Gastrocnemius medialis (tissue), 4 donors: Measurements from ENCODE around the gene MLLT10. TPM values are rescaled to one million over a fixed set of nuclear protein-coding genes. Genes with fewer than 3 reads are reported as not detected.

Experiments used
- ATAC-seq, 2 donors: fragments of 150-250 bp; one replicate each; pipeline ENCODE4 v1.9.1; 2016
- DNase-seq, 2 donors: peaks; one replicate each; pipeline ENCODE4 v3.0.0-alpha.2; 2019
- H3K27ac ChIP-seq, 4 donors: fragments of 200-600 bp; sonication (generic); 1 replicate in 1 of 4; 2 replicates in 3 of 4; pipeline ENCODE4 v1.5.1; 2016 to 2018; ENCODE audit warnings: mild to moderate bottlenecking in 2 of 4, moderate library complexity in 1 of 4
- H3K27me3 ChIP-seq, 3 donors: fragments of 200-600 bp; sonication (generic) in 2 of 3; 1 replicate in 1 of 3; 2 replicates in 2 of 3; pipeline versions ENCODE4 v1.5.1 to v1.6.0; 2016 to 2019; ENCODE audit warnings: mild to moderate bottlenecking in 1 of 3, moderate library complexity in 1 of 3
- H3K36me3 ChIP-seq, 2 donors: fragments of 200-600 bp; sonication (generic) in 1 of 2; one replicate each; pipeline ENCODE4 v1.5.1; 2017 to 2018
- H3K4me1 ChIP-seq, 2 donors: fragments of 200-600 bp; sonication (generic) in 1 of 2; one replicate each; pipeline ENCODE4 v1.5.1; 2016 to 2017; ENCODE audit warnings: mild to moderate bottlenecking in 2 of 2
- H3K4me3 ChIP-seq, 4 donors: fragments of 200-600 bp; sonication (generic) in 3 of 4; 1 replicate in 1 of 4; 2 replicates in 3 of 4; pipeline ENCODE4 v1.5.1; 2016 to 2019; ENCODE audit warnings: mild to moderate bottlenecking in 2 of 4
- H3K9me3 ChIP-seq, 3 donors: fragments of 200-600 bp; sonication (generic) in 2 of 3; 1 replicate in 1 of 3; 2 replicates in 2 of 3; pipeline ENCODE4 v1.5.1; 2016 to 2019
- CTCF ChIP-seq, 5 experiments: fragments of 450-650 bp in 3 of 5; fragments of 200-600 bp in 2 of 5; sonication (generic) in 2 of 5; IDR thresholded peaks in 4 of 5; conservative IDR thresholded peaks in 1 of 5; 1 replicate in 4 of 5; 2 replicates in 1 of 5; pipeline ENCODE4 v1.5.1; 2016 to 2019; ENCODE audit warnings: antibody characterized with exemption in 5 of 5, mild to moderate bottlenecking in 3 of 5, moderate library complexity in 3 of 5
- POLR2A ChIP-seq, 2 donors: fragments of 450-650 bp; IDR thresholded peaks; one replicate each; pipeline ENCODE4 v1.6.1; 2017; ENCODE audit warnings: antibody characterized with exemption in 2 of 2, mild to moderate bottlenecking in 2 of 2, moderate library complexity in 2 of 2
- in situ Hi-C, 4 donors: fragments of 200-750 bp; cut with MboI; loops; one replicate each; pipeline versions ENCODE4 v1.15.0 to v1.8.0; 2017; ENCODE audit warnings: low sequenced_read_pairs in 4 of 4
- intact Hi-C: fragments of 100-400 bp; cut with DNase I; formaldehyde crosslinking; loops from one replicate; pipeline ENCODE4 v1.15.1; 2023; ENCODE audit warnings: low total_unique reads
- total RNA-seq, 4 donors: library from RNA; depleted of rRNA; stranded (reverse); fragments of >200 nt; gene quantifications; one replicate each; pipeline versions ENCODE4 v1.1.0 to v1.2.3, GENCODE V29; 2016

The MLLT10 gene
- total RNA-seq, 4 donors from 2014 or later, result 13.6 to 26.6 (median 21.6) TPM

GRCh38 chr10:21661087-21661486 is 127.1 kb downstream of the MLLT10 start:
- H3K27ac ChIP-seq, result no peak overlapping the region
- DNase-seq, result no peak
- no peak for TF ChIP-seq CTCF (IDR thresholded peaks at IDR 0.05 in 4 of 5, conservative IDR thresholded peaks at IDR 0.05 in 1 of 5)
- no peak for TF ChIP-seq POLR2A (IDR thresholded peaks at IDR 0.05)
- no peak overlapping the region for H3K4me3 ChIP-seq
- peaks cover 19 to 21% of the 10 kb centered on the region in 2 donors for H3K4me1 ChIP-seq
- in situ Hi-C loops, result no loop called here
- intact Hi-C loops, result no loop called here
- no peaks in the 10 kb centered on the region for H3K27me3 ChIP-seq
- no peaks in the 10 kb centered on the region for H3K36me3 ChIP-seq
- H3K9me3 ChIP-seq, result no peaks in the 10 kb centered on the region
- ATAC-seq, result no peak

GRCh38 chr10:21661935-21662334 is 127.9 kb downstream of the MLLT10 start:
- Histone ChIP-seq H3K36me3 (no peaks in the 10 kb centered on the region), H3K27ac (peak overlapping the region in 3 of 4 donors; percentile 8 to 60 (median 25)), H3K9me3 (no peaks in the 10 kb centered on the region), H3K4me1 (peaks cover 21 to 23% of the 10 kb centered on the region in 2 donors), H3K27me3 (no peaks in the 10 kb centered on the region), H3K4me3 (no peak overlapping the region)
- ATAC-seq (no peak), DNase-seq (no peak)
- TF ChIP-seq CTCF (IDR thresholded peaks at IDR 0.05 in 4 of 5, conservative IDR thresholded peaks at IDR 0.05 in 1 of 5), result no peak
- TF ChIP-seq POLR2A (IDR thresholded peaks at IDR 0.05), result no peak
- intact Hi-C loops, result no loop called here
- in situ Hi-C loops, result no loop called here

- H3K9me3 ChIP-seq, result no peaks in the 10 kb centered on the region
- peaks cover 21 to 30% of the 10 kb centered on the region in 2 donors for H3K4me1 ChIP-seq
- DNase-seq (no peak), ATAC-seq (no peak)
- no peak overlapping the region for H3K4me3 ChIP-seq
- no peaks in the 10 kb centered on the region for H3K36me3 ChIP-seq
- no peaks in the 10 kb centered on the region for H3K27me3 ChIP-seq
- intact Hi-C loops (no loop called here), in situ Hi-C loops (no loop called here)
- H3K27ac ChIP-seq, result peak overlapping the region; percentile 8 to 63 (median 42)
- TF ChIP-seq CTCF (IDR thresholded peaks at IDR 0.05 in 4 of 5, conservative IDR thresholded peaks at IDR 0.05 in 1 of 5) (no peak), POLR2A (IDR thresholded peaks at IDR 0.05) (no peak)
Observed at GRCh38 chr10:21662635-21663034, 128.6 kb downstream of the MLLT10 start.

DNA sequence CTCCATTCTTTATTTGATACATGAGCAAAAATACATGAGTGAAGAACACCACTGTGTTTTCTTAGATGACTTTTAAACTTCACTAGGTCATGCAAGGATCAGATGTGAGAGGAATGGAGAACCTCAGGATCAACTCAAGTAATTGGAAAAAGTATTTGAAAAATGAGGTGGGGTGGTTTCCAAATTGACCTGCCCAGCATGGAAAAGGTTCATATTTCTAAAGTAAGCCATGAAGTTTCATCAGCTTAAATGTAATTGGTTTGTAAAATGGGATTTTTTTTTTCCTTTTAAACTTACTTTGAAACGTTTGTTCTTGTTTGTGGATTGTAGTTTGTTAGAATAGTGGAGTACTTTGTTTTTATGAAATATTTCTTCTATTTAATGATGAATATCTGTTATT is 134.8 kb downstream of the MLLT10 start:
- in situ Hi-C loops, result no loop called here
- no peak overlapping the region for H3K27ac ChIP-seq
- ATAC-seq (no peak), DNase-seq (no peak)
- no peaks in the 10 kb centered on the region for H3K27me3 ChIP-seq
- intact Hi-C loops, result no loop called here
- TF ChIP-seq CTCF (IDR thresholded peaks at IDR 0.05 in 4 of 5, conservative IDR thresholded peaks at IDR 0.05 in 1 of 5) (no peak), POLR2A (IDR thresholded peaks at IDR 0.05) (no peak)
- H3K36me3 ChIP-seq, result peaks cover 0 to 5% of the 10 kb centered on the region in 2 donors
- H3K4me3 ChIP-seq, result no peak overlapping the region
- no peaks in the 10 kb centered on the region for H3K9me3 ChIP-seq
- peaks cover 0 to 19% of the 10 kb centered on the region in 2 donors for H3K4me1 ChIP-seq

DNA sequence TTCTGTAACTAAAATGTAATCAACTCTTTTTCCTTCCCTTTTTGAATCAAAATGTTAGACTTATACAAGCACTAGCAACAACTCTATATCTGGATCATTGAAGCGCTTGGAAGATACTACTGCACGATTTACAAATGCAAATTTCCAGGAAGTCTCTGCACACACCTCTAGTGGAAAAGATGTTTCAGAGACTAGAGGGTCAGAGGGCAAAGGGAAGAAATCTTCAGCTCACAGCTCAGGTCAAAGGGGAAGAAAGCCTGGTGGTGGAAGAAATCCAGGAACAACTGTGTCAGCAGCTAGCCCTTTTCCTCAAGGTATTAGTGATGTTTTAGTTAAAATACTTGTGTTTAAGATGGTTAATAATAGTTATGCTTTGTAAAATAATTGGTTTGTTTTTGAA is 136.4 kb downstream of the MLLT10 start:
- Histone ChIP-seq H3K36me3 (peaks cover 0 to 5% of the 10 kb centered on the region in 2 donors), H3K27me3 (no peaks in the 10 kb centered on the region), H3K27ac (no peak overlapping the region), H3K4me3 (no peak overlapping the region), H3K4me1 (peaks cover 0 to 19% of the 10 kb centered on the region in 2 donors), H3K9me3 (no peaks in the 10 kb centered on the region)
- intact Hi-C loops, result no loop called here
- no peak for TF ChIP-seq CTCF (IDR thresholded peaks at IDR 0.05 in 4 of 5, conservative IDR thresholded peaks at IDR 0.05 in 1 of 5)
- no peak for ATAC-seq
- no peak for DNase-seq
- in situ Hi-C loops, result no loop called here
